Measurements from ENCODE around the gene ARL3. TPM values are rescaled to one million over a fixed set of nuclear protein-coding genes. Genes with fewer than 3 reads are reported as not detected.

ARL3 gene
- total RNA-seq, 4 donors from 2014 or later: 7.1 to 9.8 (median 9.1) TPM

GRCh38 chr10:102661658-102662028 lies 52.6 kb downstream of the ARL3 start:
- Histone ChIP-seq H3K4me1 (peaks cover 0 to 38% (median 21%) of the 10 kb centered on the region in 3 donors), H3K27ac (peak overlapping the region in 3 of 4 donors; percentile 44 to 66 (median 52)), H3K9me3 (no peaks in the 10 kb centered on the region), H3K27me3 (no peaks in the 10 kb centered on the region), H3K4me3 (no peak overlapping the region), H3K36me3 (peaks cover 0 to 22% of the 10 kb centered on the region in 2 donors)
- peak; percentile 19 for ATAC-seq
- TF ChIP-seq POLR2AphosphoS5 (IDR thresholded peaks at IDR 0.05): no peak
- no peak for TF ChIP-seq EP300 (IDR thresholded peaks at IDR 0.05)
- TF ChIP-seq CTCF (IDR thresholded peaks at IDR 0.05): no peak
- TF ChIP-seq POLR2A (IDR thresholded peaks at IDR 0.05): no peak
- WGBS, 2 donors (ENCODE audit: low coverage in 1 of 2): 45% methylated on average over 2 of the region's 6 CpGs; no CpG with 5 or more reads in 1 of the 2 donors

GRCh38 chr10:102660888-102661657 lies 53.1 kb downstream of the ARL3 start:
- ATAC-seq: peak; percentile 69
- peak overlapping the region in 1 of 2 donors; percentile 18 for H3K4me3 ChIP-seq
- peaks cover 0 to 40% (median 21%) of the 10 kb centered on the region in 3 donors for H3K4me1 ChIP-seq
- WGBS, 2 donors (ENCODE audit: low coverage in 1 of 2): 20% methylated on average over 1 of the region's 22 CpGs
- peak overlapping the region in 3 of 4 donors; percentile 44 to 66 (median 52) for H3K27ac ChIP-seq
- no peaks in the 10 kb centered on the region for H3K27me3 ChIP-seq
- TF ChIP-seq CTCF (IDR thresholded peaks at IDR 0.05) (no peak), POLR2A (IDR thresholded peaks at IDR 0.05) (no peak), EP300 (IDR thresholded peaks at IDR 0.05) (no peak), POLR2AphosphoS5 (IDR thresholded peaks at IDR 0.05) (no peak)
- H3K9me3 ChIP-seq: no peaks in the 10 kb centered on the region
- peaks cover 0 to 28% of the 10 kb centered on the region in 2 donors for H3K36me3 ChIP-seq

GRCh38 chr10:102658802-102659201 lies 55.4 kb downstream of the ARL3 start:
- no CpG with 5 or more reads among the region's 5 CpGs for WGBS, 2 donors (ENCODE audit: low coverage in 1 of 2)
- peaks cover 0 to 53% (median 21%) of the 10 kb centered on the region in 3 donors for H3K4me1 ChIP-seq
- no peaks in the 10 kb centered on the region for H3K27me3 ChIP-seq
- no peak for ATAC-seq
- peak overlapping the region in 3 of 4 donors; percentile 52 to 72 (median 65) for H3K27ac ChIP-seq
- H3K36me3 ChIP-seq: peaks cover 0 to 51% of the 10 kb centered on the region in 2 donors
- no peaks in the 10 kb centered on the region for H3K9me3 ChIP-seq
- no peak overlapping the region for H3K4me3 ChIP-seq
- TF ChIP-seq EP300 (IDR thresholded peaks at IDR 0.05): no peak
- TF ChIP-seq CTCF (IDR thresholded peaks at IDR 0.05): no peak

GRCh38 chr10:102657984-102658724 lies 56.0 kb downstream of the ARL3 start:
- TF ChIP-seq POLR2A (IDR thresholded peaks at IDR 0.05): no peak
- no peak for TF ChIP-seq POLR2AphosphoS5 (IDR thresholded peaks at IDR 0.05)
- TF ChIP-seq EP300 (IDR thresholded peaks at IDR 0.05): no peak
- TF ChIP-seq CTCF (IDR thresholded peaks at IDR 0.05): no peak
- H3K9me3 ChIP-seq: no peaks in the 10 kb centered on the region
- ATAC-seq: no peak
- peaks cover 0 to 57% of the 10 kb centered on the region in 2 donors for H3K36me3 ChIP-seq
- peak overlapping the region in 3 of 4 donors; percentile 52 to 72 (median 65) for H3K27ac ChIP-seq
- 37 to 59% methylated on average over 4 to 12 of the region's 13 CpGs for WGBS, 2 donors (ENCODE audit: low coverage in 1 of 2)
- peaks cover 0 to 59% (median 21%) of the 10 kb centered on the region in 3 donors for H3K4me1 ChIP-seq
- no peaks in the 10 kb centered on the region for H3K27me3 ChIP-seq
- no peak overlapping the region for H3K4me3 ChIP-seq

All from gastroesophageal sphincter (tissue), 4 donors.